Adrenal gland (tissue), 12 donors: Measurements from ENCODE around the gene AOPEP. TPM values are rescaled to one million over a fixed set of nuclear protein-coding genes. Genes with fewer than 3 reads are reported as not detected.

Source experiments
- DNase-seq, 7 donors: peaks; one replicate each; pipeline ENCODE4 v3.0.0-alpha.2; 2019 to 2020
- H3K27ac ChIP-seq, 5 donors: fragments of 200-600 bp; sonication (generic) in 4 of 5; 1 replicate in 3 of 5; 2 replicates in 2 of 5; pipeline versions ENCODE4 v1.5.1 to v1.8.0; 2016 to 2020; ENCODE audit warnings: mild to moderate bottlenecking in 1 of 5
- H3K27me3 ChIP-seq: fragments of 200-600 bp; 2 replicates; pipeline ENCODE4 v1.8.0; 2021
- H3K36me3 ChIP-seq, 2 donors: fragments of 200-600 bp; replicated peaks in 1 of 2; 1 replicate in 1 of 2; 2 replicates in 1 of 2; pipeline versions ENCODE4 v1.5.1 to v1.8.0; 2018 to 2022
- H3K4me1 ChIP-seq, 2 donors: fragments of 200-600 bp; replicated peaks in 1 of 2; 1 replicate in 1 of 2; 2 replicates in 1 of 2; pipeline versions ENCODE4 v1.5.1 to v1.8.0; 2018 to 2021
- H3K4me3 ChIP-seq, 4 donors: fragments of 200-600 bp; sonication (generic) in 3 of 4; one replicate each; pipeline ENCODE4 v1.5.1; 2016 to 2018
- H3K9me3 ChIP-seq, 3 donors: fragments of 200-600 bp; sonication (generic) in 1 of 3; replicated peaks in 1 of 3; 1 replicate in 2 of 3; 2 replicates in 1 of 3; pipeline versions ENCODE4 v1.5.1 to v1.8.0; 2016 to 2021
- CTCF ChIP-seq, 6 experiments: fragments of 450-650 bp in 4 of 6; fragments of 200-600 bp in 2 of 6; sonication (generic) in 1 of 6; IDR thresholded peaks; 1 replicate in 5 of 6; 2 replicates in 1 of 6; pipeline versions ENCODE4 v1.5.1 to v1.8.0; 2016 to 2021; ENCODE audit warnings: antibody characterized with exemption in 6 of 6, mild to moderate bottlenecking in 2 of 6, moderate library complexity in 1 of 6
- POLR2A ChIP-seq, 2 donors: fragments of 450-650 bp; IDR thresholded peaks; one replicate each; pipeline ENCODE4 v1.6.1; 2017; ENCODE audit warnings: antibody characterized with exemption in 2 of 2, mild to moderate bottlenecking in 2 of 2, moderate library complexity in 1 of 2
- WGBS, 4 donors: extraction: QIAGEN DNeasy Blood & Tissue Kit in 2 of 4; methylation state at CpG; one replicate each; pipeline versions ENCODE4 v1.1.5 to v1.1.7; 2013 to 2017; 5-methylcytosine and 5-hydroxymethylcytosine counted together
- intact Hi-C, 2 donors: fragments of 100-400 bp; cut with DNase I; formaldehyde crosslinking; loops; one replicate each; pipeline versions ENCODE4 v1.14.1 to v1.15.0; 2022 to 2023
- polyA plus RNA-seq, 3 donors: library from polyadenylated mRNA; stranded (reverse); fragments of 200-250 nt in 2 of 3; fragments of 350-450 nt in 1 of 3; fragmentation: Illumina TruSeq in 1 of 3; extraction: RNeasy Lipid Tissue Mini Kit (QIAGEN cat#74804) in 1 of 3; gene quantifications; one replicate each; pipeline ENCODE4 v1.2.3, GENCODE V29; 2013 to 2014
- total RNA-seq, 9 donors: library from RNA; depleted of rRNA in 4 of 9; stranded (reverse); fragments of >200 nt in 4 of 9; fragments of 120-200 nt in 1 of 9; fragmentation: NEBNext Ultra II Directional in 1 of 9; extraction: Animal tissue kit (Norgen Biotek cat#: 25700) in 1 of 9; gene quantifications; one replicate each; pipeline versions ENCODE4 v1.1.0 to v1.2.4, GENCODE V29; 2013 to 2023
- donor health status: healthy with polysubstance abuse.
- donor health status: Bipolar disorder and iron deficiency.
- donor health status: DM: yes; HTN: yes; CAD: no.
- donor health status: DM: no; HTN: no; CAD: no.
- donor health status: DM: no; HTN: no; CAD: no.
- donor health status: DM: yes; HTN: yes; CAD: no.

AOPEP gene
- total and polyA plus RNA-seq, 12 donors: 31.0 to 99.6 (median 71.0) TPM

GRCh38 chr9:95031711-95032461 lies 305.4 kb downstream of the AOPEP start:
- H3K4me1 ChIP-seq: peaks cover 0 to 42% of the 10 kb centered on the region in 2 donors
- intact Hi-C loops: loop anchor here in 1 of 2 donors (10.0 kb wide), 1 partner anchor 53 kb away; no protein-coding TSS in a partner anchor
- peaks cover 0 to 8% of the 10 kb centered on the region in 2 donors for H3K36me3 ChIP-seq

GRCh38 chr9:95032580-95033341 lies 306.3 kb downstream of the AOPEP start:
- 59 to 87% (median 61%) methylated on average over 9 of the region's 9 CpGs for WGBS, 4 donors
- no peak for DNase-seq
- H3K9me3 ChIP-seq: no peaks in the 10 kb centered on the region
- H3K27me3 ChIP-seq: no peaks in the 10 kb centered on the region
- H3K27ac ChIP-seq: no peak overlapping the region
- TF ChIP-seq POLR2A (IDR thresholded peaks at IDR 0.05) (no peak), CTCF (IDR thresholded peaks at IDR 0.05) (no peak)
- H3K36me3 ChIP-seq: peaks cover 0 to 8% of the 10 kb centered on the region in 2 donors
- H3K4me3 ChIP-seq: no peak overlapping the region
- intact Hi-C loops: loop anchor here in 1 of 2 donors (10.0 kb wide), 1 partner anchor 52 kb away; no protein-coding TSS in a partner anchor
- peaks cover 0 to 38% of the 10 kb centered on the region in 2 donors for H3K4me1 ChIP-seq

More at GRCh38 chr9:95031711-95032461, 305.4 kb downstream of the AOPEP start:
- WGBS, 4 donors: 87 to 91% (median 89%) methylated on average over 3 to 5 of the region's 5 CpGs
- Histone ChIP-seq H3K9me3 (no peaks in the 10 kb centered on the region), H3K27ac (peak overlapping the region in 2 of 5 donors; percentile 6 to 24), H3K27me3 (no peaks in the 10 kb centered on the region), H3K4me3 (no peak overlapping the region)
- no peak for TF ChIP-seq CTCF (IDR thresholded peaks at IDR 0.05)
- TF ChIP-seq POLR2A (IDR thresholded peaks at IDR 0.05): no peak
- DNase-seq: no peak

GRCh38 chr9:95035846-95036245 lies 309.3 kb downstream of the AOPEP start:
- no peak overlapping the region for H3K27ac ChIP-seq
- intact Hi-C loops: loop anchor here in 1 of 2 donors (10.0 kb wide), 1 partner anchor 49 kb away; no protein-coding TSS in a partner anchor

More at GRCh38 chr9:95035846-95036245, 309.3 kb downstream of the AOPEP start:
- TF ChIP-seq CTCF (IDR thresholded peaks at IDR 0.05) (no peak), POLR2A (IDR thresholded peaks at IDR 0.05) (no peak)
- H3K36me3 ChIP-seq: no peaks in the 10 kb centered on the region
- H3K4me1 ChIP-seq: peaks cover 0 to 39% of the 10 kb centered on the region in 2 donors
- no peak for DNase-seq
- no peak overlapping the region for H3K4me3 ChIP-seq
- 62 to 95% (median 65%) methylated on average over 3 of the region's 3 CpGs for WGBS, 4 donors
- no peaks in the 10 kb centered on the region for H3K27me3 ChIP-seq
- no peaks in the 10 kb centered on the region for H3K9me3 ChIP-seq
